B cell (primary cell): ENCODE measurements around the gene DCHS2. TPM values are rescaled to one million over a fixed set of nuclear protein-coding genes. Genes with fewer than 3 reads are reported as not detected.
A peak's percentile ranks its signal among the peaks of the same experiment; 100 is the strongest.

ENCODE experiments used
- ATAC-seq: fragments of 200-7000 bp; cut with Tn5 transposase; one replicate; pipeline ENCODE4 v1.10.0; 2021; ENCODE audit warnings: low read depth, mild to moderate bottlenecking, moderate number of reproducible peaks, moderate library complexity
- CTCF ChIA-PET: fragments of 350-600 bp; sonication (Branson Sonifier 250); formaldehyde crosslinking; loops from one replicate; lab custom pipeline; 2021; ENCODE audit warnings: antibody characterized with exemption, inconsistent platforms; lab: Charles Lee
- POLR2A ChIA-PET: fragments of 350-600 bp; sonication (Branson Sonifier 250); formaldehyde crosslinking; loops from one replicate; lab custom pipeline; 2021; ENCODE audit warnings: antibody characterized with exemption; lab: Charles Lee
- DNase-seq: peaks from one replicate; pipeline ENCODE4 v3.0.0; 2013
- H2AFZ ChIP-seq: 2 replicates; pipeline ENCODE4 v1.6.1; 2012; ENCODE audit warnings: mild to moderate bottlenecking, low read depth, low read length; ENCODE audit not compliant: insufficient read depth, poor library complexity, severe bottlenecking
- H3K27ac ChIP-seq, 2 donors: 1 replicate in 1 of 2; 2 replicates in 1 of 2; pipeline ENCODE4 v1.5.1; 2012 to 2013; ENCODE audit warnings: low read length in 2 of 2, mild to moderate bottlenecking in 2 of 2, moderate library complexity in 1 of 2
- H3K27me3 ChIP-seq, 4 experiments: fragments of 200-600 bp in 1 of 4; sonication (generic) in 1 of 4; replicated peaks in 1 of 4; 1 replicate in 2 of 4; 2 replicates in 2 of 4; pipeline versions ENCODE4 v1.6.1 to v1.7.0; 2013 to 2016; ENCODE audit warnings: low read length in 3 of 4, mild to moderate bottlenecking in 2 of 4, mixed read lengths in 1 of 4, moderate library complexity in 1 of 4; ENCODE audit not compliant: insufficient read depth in 4 of 4, control insufficient read depth in 3 of 4; ENCODE audit errors: control extremely low read depth in 1 of 4
- H3K36me3 ChIP-seq, 2 experiments: replicated peaks in 1 of 2; 1 replicate in 1 of 2; 2 replicates in 1 of 2; pipeline versions ENCODE4 v1.6.1 to v1.7.1; 2013; ENCODE audit warnings: low read length in 1 of 2; ENCODE audit not compliant: insufficient read depth in 2 of 2, control insufficient read depth in 1 of 2; ENCODE audit errors: control extremely low read depth in 1 of 2, extremely low read depth in 1 of 2
- H3K4me1 ChIP-seq, 2 donors: fragments of 200-600 bp in 1 of 2; sonication (generic) in 1 of 2; 1 replicate in 1 of 2; 2 replicates in 1 of 2; pipeline versions ENCODE4 v1.5.1 to v1.6.1; 2013 to 2017; ENCODE audit warnings: low read length in 2 of 2; ENCODE audit not compliant: control insufficient read depth in 2 of 2, insufficient read depth in 2 of 2
- H3K4me2 ChIP-seq: replicated peaks from 2 replicates; pipeline ENCODE3; 2012; ENCODE audit warnings: mild to moderate bottlenecking, low read depth, low read length; ENCODE audit not compliant: poor library complexity, severe bottlenecking
- H3K4me3 ChIP-seq, 5 experiments: fragments of 200-600 bp in 1 of 5; sonication (generic) in 1 of 5; 1 replicate in 3 of 5; 2 replicates in 2 of 5; pipeline versions ENCODE4 v1.5.1 to v1.7.0; 2011 to 2016; ENCODE audit warnings: low read length in 4 of 5, mild to moderate bottlenecking in 4 of 5, low read depth in 2 of 5, control low read depth in 1 of 5, moderate library complexity in 1 of 5; ENCODE audit not compliant: insufficient read depth in 1 of 5; ENCODE audit errors: control extremely low read depth in 1 of 5, extremely low read depth in 1 of 5
- H3K79me2 ChIP-seq: fragments of 200-600 bp; sonication (generic); one replicate; pipeline ENCODE4 v1.6.0; 2016; ENCODE audit warnings: low read length; ENCODE audit not compliant: control insufficient read depth, insufficient read depth
- H3K9ac ChIP-seq: fragments of 200-600 bp; sonication (generic); 2 replicates; pipeline ENCODE4 v1.6.1; 2017; ENCODE audit warnings: mild to moderate bottlenecking, low read length, moderate library complexity
- H3K9me3 ChIP-seq, 3 donors: one replicate each; pipeline versions ENCODE4 v1.6.1 to v1.7.1; 2013; ENCODE audit warnings: low read length in 2 of 3; ENCODE audit not compliant: control insufficient read depth in 2 of 3, insufficient read depth in 1 of 3; ENCODE audit errors: control extremely low read depth in 1 of 3
- H4K20me1 ChIP-seq: 2 replicates; pipeline ENCODE4 v1.6.0; 2012; ENCODE audit warnings: mild to moderate bottlenecking, low read length; ENCODE audit not compliant: insufficient read depth, control insufficient read depth, poor library complexity, severe bottlenecking
- H3K27ac Mint-ChIP-seq: one replicate; pipeline ENCODE4 v1.8.0; 2021; ENCODE audit warnings: mixed read lengths
- H3K27me3 Mint-ChIP-seq: one replicate; pipeline ENCODE4 v1.8.0; 2021; ENCODE audit warnings: mixed read lengths
- H3K4me1 Mint-ChIP-seq: one replicate; pipeline ENCODE4 v1.8.0; 2021; ENCODE audit warnings: mixed read lengths
- H3K4me3 Mint-ChIP-seq: one replicate; pipeline ENCODE4 v1.8.0; 2021; ENCODE audit warnings: mixed read lengths
- H3K9me3 Mint-ChIP-seq: one replicate; pipeline ENCODE4 v1.8.0; 2022; ENCODE audit warnings: mixed read lengths; ENCODE audit not compliant: insufficient read depth
- EZH2 ChIP-seq: IDR thresholded peaks from 2 replicates; pipeline ENCODE4 v1.6.1; 2012; ENCODE audit warnings: borderline replicate concordance, low read depth, mild to moderate bottlenecking, moderate library complexity, low read length; ENCODE audit not compliant: insufficient read depth, poor library complexity, severe bottlenecking
- WGBS: methylation state at CpG from one replicate; pipeline ENCODE4 v1.1.5; 2013; ENCODE audit warnings: missing lambda C conversion rate; ENCODE audit not compliant: insufficient coverage; 5-methylcytosine and 5-hydroxymethylcytosine counted together
- intact Hi-C: fragments of 100-400 bp; cut with micrococcal nuclease; formaldehyde crosslinking; loops from one replicate; pipeline ENCODE4 v1.10.0; 2022
- polyA plus RNA-seq: library from polyadenylated mRNA; depleted of rRNA; stranded (reverse); fragments of >200 nt; gene quantifications from 2 replicates; pipeline ENCODE4 v1.2.3, GENCODE V29; 2012
- total RNA-seq, 2 donors: library from RNA; stranded (reverse); fragments of 120-200 nt in 1 of 2; gene quantifications; 1 replicate in 1 of 2; 2 replicates in 1 of 2; pipeline versions ENCODE4 v1.2.3 to v1.2.4, GENCODE V29; 2013 to 2022
- TF ChIP-seq, protein P1 (sequence below): fragments of 200-600 bp; IDR thresholded peaks from one replicate; pipeline ENCODE4 v1.8.0; 2022; ENCODE audit warnings: antibody characterized with exemption, mild to moderate bottlenecking

Gene DCHS2
- total and polyA plus RNA-seq, 2 donors (not counting 1 experiment from before 2014, with no cell fraction given), result 0.02 to 0.06 TPM

DNA sequence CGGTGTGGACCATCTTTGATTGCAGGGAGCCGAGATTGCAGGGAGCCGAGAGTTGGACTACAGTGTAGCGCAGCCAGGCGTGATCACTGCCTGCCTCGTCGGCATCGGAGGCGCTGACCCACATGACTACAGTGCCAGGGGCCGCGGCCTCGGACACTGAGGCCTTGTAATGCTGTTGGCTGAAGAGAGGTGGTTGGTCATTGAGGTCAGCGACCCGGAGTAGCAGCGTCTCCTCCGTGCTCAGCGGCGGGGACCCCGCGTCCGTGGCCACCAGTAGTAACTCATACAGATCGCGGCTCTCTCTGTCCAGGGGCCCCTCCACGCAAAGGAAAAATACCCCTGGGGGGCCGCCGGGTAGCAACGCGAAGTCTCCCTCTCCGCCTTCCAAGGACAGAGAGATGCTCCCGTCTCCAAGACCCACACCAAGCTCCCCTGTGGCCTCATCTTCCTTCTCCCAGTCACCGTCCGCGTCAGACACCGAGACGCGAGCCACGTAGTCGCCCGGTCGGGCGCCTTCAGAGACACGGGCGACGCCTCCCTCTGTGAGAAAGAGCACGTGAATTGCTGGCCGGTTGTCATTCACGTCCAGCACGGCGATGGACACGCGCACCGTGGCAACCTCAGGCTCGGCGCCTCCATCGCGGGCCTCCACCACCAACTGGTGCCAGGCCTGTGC lies 1.9 kb downstream of the DCHS2 start:
- peak overlapping the region; percentile 38 for H3K4me3 Mint-ChIP-seq

DNA sequence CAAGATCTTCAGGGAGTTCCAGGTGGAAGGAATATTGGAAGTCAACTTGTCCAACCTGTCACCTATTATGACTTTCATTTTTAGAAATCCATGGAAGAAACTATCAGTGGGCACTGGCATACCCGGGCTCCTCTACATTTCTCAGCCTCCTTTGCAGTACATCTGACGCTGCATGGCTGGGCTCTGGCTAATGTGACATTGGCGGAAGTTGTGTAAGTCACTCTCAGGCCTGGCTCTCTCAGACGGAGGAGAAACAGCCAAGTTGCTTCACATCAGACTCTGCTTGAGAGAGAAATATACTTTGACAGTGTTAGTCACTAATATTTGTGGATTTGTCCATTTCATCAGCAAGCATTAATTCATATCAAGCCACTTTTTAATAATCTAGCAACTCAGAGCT lies 4.5 kb downstream of the DCHS2 start:
- H3K4me3 ChIP-seq, result no peak overlapping the region
- TF ChIP-seq EZH2, result no peak
- TF ChIP-seq, protein P1, sequence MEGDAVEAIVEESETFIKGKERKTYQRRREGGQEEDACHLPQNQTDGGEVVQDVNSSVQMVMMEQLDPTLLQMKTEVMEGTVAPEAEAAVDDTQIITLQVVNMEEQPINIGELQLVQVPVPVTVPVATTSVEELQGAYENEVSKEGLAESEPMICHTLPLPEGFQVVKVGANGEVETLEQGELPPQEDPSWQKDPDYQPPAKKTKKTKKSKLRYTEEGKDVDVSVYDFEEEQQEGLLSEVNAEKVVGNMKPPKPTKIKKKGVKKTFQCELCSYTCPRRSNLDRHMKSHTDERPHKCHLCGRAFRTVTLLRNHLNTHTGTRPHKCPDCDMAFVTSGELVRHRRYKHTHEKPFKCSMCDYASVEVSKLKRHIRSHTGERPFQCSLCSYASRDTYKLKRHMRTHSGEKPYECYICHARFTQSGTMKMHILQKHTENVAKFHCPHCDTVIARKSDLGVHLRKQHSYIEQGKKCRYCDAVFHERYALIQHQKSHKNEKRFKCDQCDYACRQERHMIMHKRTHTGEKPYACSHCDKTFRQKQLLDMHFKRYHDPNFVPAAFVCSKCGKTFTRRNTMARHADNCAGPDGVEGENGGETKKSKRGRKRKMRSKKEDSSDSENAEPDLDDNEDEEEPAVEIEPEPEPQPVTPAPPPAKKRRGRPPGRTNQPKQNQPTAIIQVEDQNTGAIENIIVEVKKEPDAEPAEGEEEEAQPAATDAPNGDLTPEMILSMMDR, result no peak
- H3K27ac Mint-ChIP-seq, result no peak overlapping the region
- ChIA-PET CTCF (no interaction called here), POLR2A (no interaction called here)
- no peak overlapping the region for H3K4me2 ChIP-seq
- peaks cover 20% of the 10 kb centered on the region for H3K4me1 Mint-ChIP-seq
- WGBS, result no CpG with 5 or more reads among the region's 4 CpGs
- peaks cover 0 to 22% (median 0%) of the 10 kb centered on the region in 3 donors for H3K9me3 ChIP-seq
- DNase-seq (no peak), ATAC-seq (no peak)
- peaks cover 0 to 36% (median 10%) of the 10 kb centered on the region in 4 experiments for H3K27me3 ChIP-seq
- no peaks in the 10 kb centered on the region for H4K20me1 ChIP-seq
- no peaks in the 10 kb centered on the region for H3K36me3 ChIP-seq
- no peak overlapping the region for H3K4me3 Mint-ChIP-seq
- H3K27me3 Mint-ChIP-seq, result peaks cover 36% of the 10 kb centered on the region
- intact Hi-C loops, result no loop called here
- H3K9ac ChIP-seq, result no peak overlapping the region
- no peaks in the 10 kb centered on the region for H3K9me3 Mint-ChIP-seq
- no peaks in the 10 kb centered on the region for H3K79me2 ChIP-seq
- H2AFZ ChIP-seq, result no peak overlapping the region
- peaks cover 17 to 23% of the 10 kb centered on the region in 2 donors for H3K4me1 ChIP-seq
- no peak overlapping the region for H3K27ac ChIP-seq

More for the DNA sequence above, 1.9 kb downstream of the DCHS2 start:
- 39% methylated on average over 55 of the region's 56 CpGs for WGBS
- ChIA-PET POLR2A (no interaction called here), CTCF (no interaction called here)
- ATAC-seq (no peak), DNase-seq (peak; percentile 12)
- peaks cover 27% of the 10 kb centered on the region for H3K4me1 Mint-ChIP-seq
- Histone ChIP-seq H3K36me3 (no peaks in the 10 kb centered on the region), H2AFZ (peak overlapping the region; percentile 70), H3K79me2 (no peaks in the 10 kb centered on the region), H4K20me1 (no peaks in the 10 kb centered on the region), H3K4me3 (no peak overlapping the region), H3K27ac (no peak overlapping the region), H3K9ac (peak overlapping the region; percentile 61), H3K9me3 (peaks cover 0 to 22% (median 0%) of the 10 kb centered on the region in 3 donors), H3K4me1 (peaks cover 22 to 32% of the 10 kb centered on the region in 2 donors), H3K27me3 (peaks cover 0 to 55% (median 23%) of the 10 kb centered on the region in 4 experiments), H3K4me2 (peak overlapping the region; percentile 83)
- H3K27me3 Mint-ChIP-seq, result peaks cover 60% of the 10 kb centered on the region
- H3K27ac Mint-ChIP-seq, result no peak overlapping the region
- no peaks in the 10 kb centered on the region for H3K9me3 Mint-ChIP-seq
- TF ChIP-seq, protein P1, result no peak
- TF ChIP-seq EZH2, result no peak
- intact Hi-C loops, result loop anchor here (5.0 kb wide), 1 partner anchor 72 kb away; no protein-coding TSS in a partner anchor
